HG03025 (cell line): Measurements from ENCODE around the gene RCOR2.
"Not testable (repeated sequence)": the region's sequence is repeated elsewhere in the genome, so short reads cannot be mapped to it uniquely, and the experiment has no call there.

Source experiments
- ATAC-seq: cut with Tn5 transposase; IDR thresholded peaks from one replicate; pipeline ENCODE4 v1.9.1; 2021; ENCODE audit warnings: mild to moderate bottlenecking, moderate library complexity; ENCODE audit not compliant: unreplicated experiment, low FRiP score

The RCOR2 gene

GRCh38 chr11:63916837-63917691, at the start of gene RCOR2:
Gene RCOR2, minus strand, starts transcription at chr11:63917164. Its CDS starts 708 bp downstream, at chr11:63916456.
- ATAC-seq, result no peak

GRCh38 chr11:63966444-63966843, 49.5 kb upstream of the RCOR2 start:
- no peak for ATAC-seq

GRCh38 chr11:63963895-63964294, 46.9 kb upstream of the RCOR2 start:
- not testable (repeated sequence) for ATAC-seq

GRCh38 chr11:63961608-63962412, 44.8 kb upstream of the RCOR2 start:
- no peak for ATAC-seq

GRCh38 chr11:63958008-63958407, 41.0 kb upstream of the RCOR2 start:
- ATAC-seq, result no peak

- no peak for ATAC-seq
Measured at GRCh38 chr11:63952570-63952969, 35.6 kb upstream of the RCOR2 start.

GRCh38 chr11:63951779-63952536, 35.0 kb upstream of the RCOR2 start:
- no peak for ATAC-seq

GRCh38 chr11:63945477-63946163, 28.7 kb upstream of the RCOR2 start:
- ATAC-seq, result no peak

GRCh38 chr11:63944987-63945386, 28.0 kb upstream of the RCOR2 start:
- no peak for ATAC-seq

GRCh38 chr11:63942803-63943202, 25.8 kb upstream of the RCOR2 start:
- no peak for ATAC-seq

GRCh38 chr11:63941901-63942300, 24.9 kb upstream of the RCOR2 start:
- no peak for ATAC-seq

GRCh38 chr11:63940786-63941185, 23.8 kb upstream of the RCOR2 start:
- no peak for ATAC-seq

- ATAC-seq, result no peak
Measured at GRCh38 chr11:63939397-63939891, 22.5 kb upstream of the RCOR2 start.

GRCh38 chr11:63938479-63939396, 21.8 kb upstream of the RCOR2 start, which contains the start of gene NAA40:
Gene NAA40, plus strand, starts transcription at chr11:63939002. Its CDS starts 95 bp downstream, at chr11:63939097.
- ATAC-seq, result peak; percentile 85

GRCh38 chr11:63937713-63938478, 20.9 kb upstream of the RCOR2 start:
- ATAC-seq, result peak; percentile 9

GRCh38 chr11:63933459-63933858, 16.5 kb upstream of the RCOR2 start:
- no peak for ATAC-seq

- no peak for ATAC-seq
Measured at GRCh38 chr11:63931876-63932275, 14.9 kb upstream of the RCOR2 start.

- no peak for ATAC-seq
Measured at GRCh38 chr11:63931045-63931444, 14.1 kb upstream of the RCOR2 start.
